Activated T-cell treated with anti-CD3 and anti-CD28 coated beads, Interleukin-2, amount 50 U/mL, for 24 hours (primary cell): Measurements from ENCODE around the gene WDR88.
A peak's percentile ranks its signal among the peaks of the same experiment; 100 is the strongest.

Experiments
- DNase-seq: peaks from one replicate; pipeline ENCODE4 v3.0.0-alpha.2; 2020
- H3K27ac Mint-ChIP-seq: 2 replicates; pipeline ENCODE4 v1.8.0; 2020; ENCODE audit warnings: mild to moderate bottlenecking, mixed read lengths
- H3K27me3 Mint-ChIP-seq: 2 replicates; pipeline ENCODE4 v1.8.0; 2020; ENCODE audit warnings: mixed read lengths
- H3K36me3 Mint-ChIP-seq: 2 replicates; pipeline ENCODE4 v1.8.0; 2020; ENCODE audit warnings: low read depth, mixed read lengths
- H3K4me1 Mint-ChIP-seq: 2 replicates; pipeline ENCODE4 v1.8.0; 2020; ENCODE audit warnings: low read depth, mixed read lengths
- H3K4me3 Mint-ChIP-seq: 2 replicates; pipeline ENCODE4 v1.8.0; 2020; ENCODE audit warnings: mild to moderate bottlenecking, moderate library complexity, mixed read lengths
- H3K9me3 Mint-ChIP-seq: 2 replicates; pipeline ENCODE4 v1.8.0; 2020; ENCODE audit warnings: mixed read lengths

The WDR88 gene

GRCh38 chr19:33193865-33194362 is 62.0 kb downstream of the WDR88 start, which contains the start of gene LRP3:
LRP3 (plus strand) TSS chr19:33194330; CDS start chr19:33194786, 456 bp downstream.
- H3K27ac Mint-ChIP-seq = no peak within 1 kb of the TSS
- peaks cover 3% of the 10 kb centered on the region for H3K4me1 Mint-ChIP-seq
- H3K36me3 Mint-ChIP-seq = no peaks in the 10 kb centered on the region
- no peaks in the 10 kb centered on the region for H3K9me3 Mint-ChIP-seq
- peak within 1 kb of the TSS; percentile 52 for H3K4me3 Mint-ChIP-seq
- peaks cover 58% of the 10 kb centered on the region for H3K27me3 Mint-ChIP-seq
- DNase-seq = no peak

- Mint-ChIP-seq H3K27ac (no peak overlapping the region), H3K27me3 (peaks cover 58% of the 10 kb centered on the region), H3K36me3 (no peaks in the 10 kb centered on the region), H3K9me3 (no peaks in the 10 kb centered on the region), H3K4me3 (no peak overlapping the region), H3K4me1 (peaks cover 3% of the 10 kb centered on the region)
- DNase-seq = no peak
Observed at GRCh38 chr19:33194532-33194885, 62.6 kb downstream of the WDR88 start.

GRCh38 chr19:33194886-33195644 is 63.2 kb downstream of the WDR88 start:
- no peak for DNase-seq
- no peak overlapping the region for H3K27ac Mint-ChIP-seq
- H3K27me3 Mint-ChIP-seq = peaks cover 58% of the 10 kb centered on the region
- peak overlapping the region; percentile 47 for H3K4me3 Mint-ChIP-seq
- H3K36me3 Mint-ChIP-seq = no peaks in the 10 kb centered on the region
- H3K9me3 Mint-ChIP-seq = no peaks in the 10 kb centered on the region
- peaks cover 3% of the 10 kb centered on the region for H3K4me1 Mint-ChIP-seq

- H3K27ac Mint-ChIP-seq = no peak overlapping the region
- H3K4me3 Mint-ChIP-seq = no peak overlapping the region
- H3K9me3 Mint-ChIP-seq = no peaks in the 10 kb centered on the region
- H3K4me1 Mint-ChIP-seq = peaks cover 3% of the 10 kb centered on the region
- peaks cover 55% of the 10 kb centered on the region for H3K27me3 Mint-ChIP-seq
- DNase-seq = no peak
- H3K36me3 Mint-ChIP-seq = no peaks in the 10 kb centered on the region
Observed at GRCh38 chr19:33195645-33196347, 63.9 kb downstream of the WDR88 start.

GRCh38 chr19:33196446-33197193 is 64.7 kb downstream of the WDR88 start:
- Mint-ChIP-seq H3K4me1 (peaks cover 3% of the 10 kb centered on the region), H3K27me3 (peaks cover 51% of the 10 kb centered on the region), H3K27ac (no peak overlapping the region), H3K36me3 (no peaks in the 10 kb centered on the region), H3K4me3 (no peak overlapping the region), H3K9me3 (no peaks in the 10 kb centered on the region)
- DNase-seq = no peak

- Mint-ChIP-seq H3K36me3 (no peaks in the 10 kb centered on the region), H3K4me1 (peaks cover 3% of the 10 kb centered on the region), H3K27ac (no peak overlapping the region), H3K9me3 (no peaks in the 10 kb centered on the region), H3K4me3 (no peak overlapping the region), H3K27me3 (peaks cover 41% of the 10 kb centered on the region)
- DNase-seq = no peak
Observed at GRCh38 chr19:33197591-33198000, 65.7 kb downstream of the WDR88 start.

GRCh38 chr19:33198169-33198568 is 66.3 kb downstream of the WDR88 start:
- DNase-seq = no peak
- H3K36me3 Mint-ChIP-seq = no peaks in the 10 kb centered on the region
- H3K4me3 Mint-ChIP-seq = no peak overlapping the region
- no peaks in the 10 kb centered on the region for H3K9me3 Mint-ChIP-seq
- H3K27ac Mint-ChIP-seq = no peak overlapping the region
- H3K4me1 Mint-ChIP-seq = peaks cover 3% of the 10 kb centered on the region
- peaks cover 36% of the 10 kb centered on the region for H3K27me3 Mint-ChIP-seq

GRCh38 chr19:33199441-33200265 is 67.7 kb downstream of the WDR88 start:
- Mint-ChIP-seq H3K36me3 (no peaks in the 10 kb centered on the region), H3K27ac (peak overlapping the region; percentile 27), H3K4me3 (no peak overlapping the region), H3K9me3 (no peaks in the 10 kb centered on the region), H3K4me1 (no peaks in the 10 kb centered on the region), H3K27me3 (peaks cover 29% of the 10 kb centered on the region)
- DNase-seq = no peak

GRCh38 chr19:33201473-33201872 is 69.6 kb downstream of the WDR88 start:
- Mint-ChIP-seq H3K27me3 (peaks cover 16% of the 10 kb centered on the region), H3K4me3 (no peak overlapping the region), H3K27ac (no peak overlapping the region), H3K36me3 (no peaks in the 10 kb centered on the region), H3K9me3 (no peaks in the 10 kb centered on the region), H3K4me1 (no peaks in the 10 kb centered on the region)
- no peak for DNase-seq

GRCh38 chr19:33201886-33202545 is 70.1 kb downstream of the WDR88 start:
- peaks cover 10% of the 10 kb centered on the region for H3K27me3 Mint-ChIP-seq
- H3K27ac Mint-ChIP-seq = no peak overlapping the region
- DNase-seq = no peak
- H3K4me1 Mint-ChIP-seq = no peaks in the 10 kb centered on the region
- H3K9me3 Mint-ChIP-seq = no peaks in the 10 kb centered on the region
- H3K36me3 Mint-ChIP-seq = no peaks in the 10 kb centered on the region
- H3K4me3 Mint-ChIP-seq = no peak overlapping the region

- DNase-seq = no peak
- Mint-ChIP-seq H3K27me3 (peaks cover 2% of the 10 kb centered on the region), H3K4me1 (no peaks in the 10 kb centered on the region), H3K9me3 (no peaks in the 10 kb centered on the region), H3K36me3 (no peaks in the 10 kb centered on the region), H3K27ac (no peak overlapping the region), H3K4me3 (no peak overlapping the region)
Observed at GRCh38 chr19:33202546-33203507, 70.9 kb downstream of the WDR88 start.

GRCh38 chr19:33203529-33203928 is 71.6 kb downstream of the WDR88 start:
- H3K4me1 Mint-ChIP-seq = no peaks in the 10 kb centered on the region
- H3K27ac Mint-ChIP-seq = no peak overlapping the region
- H3K36me3 Mint-ChIP-seq = no peaks in the 10 kb centered on the region
- no peak for DNase-seq
- no peaks in the 10 kb centered on the region for H3K27me3 Mint-ChIP-seq
- no peaks in the 10 kb centered on the region for H3K9me3 Mint-ChIP-seq
- H3K4me3 Mint-ChIP-seq = no peak overlapping the region
